ENCODE measurements around the gene DNAJC2. TPM values are rescaled to one million over a fixed set of nuclear protein-coding genes. Genes with fewer than 3 reads are reported as not detected.
A peak's percentile ranks its signal among the peaks of the same experiment; 100 is the strongest.

DNAJC2 gene
- total and polyA plus RNA-seq, 2 experiments from 2014 or later: 40.1 to 168 TPM

DNA sequence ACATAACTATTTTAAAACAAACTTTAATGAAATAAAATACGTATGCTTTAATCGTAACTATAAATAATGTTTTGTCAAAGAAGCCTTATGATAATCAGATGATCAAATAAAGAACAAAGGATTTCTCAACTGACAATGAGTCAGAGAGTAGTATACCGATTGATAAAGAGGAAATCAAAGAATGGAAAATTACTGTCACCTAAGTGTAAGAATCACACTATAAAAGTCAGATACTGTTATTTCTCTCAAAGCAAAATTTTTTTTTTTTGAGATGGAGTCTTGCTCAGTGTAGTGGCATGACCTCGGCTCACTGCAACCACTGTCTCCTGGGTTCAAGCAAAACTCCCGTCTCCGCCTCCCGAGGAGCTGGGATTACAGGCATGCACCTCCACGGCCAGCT is 18.8 kb downstream of the DNAJC2 start:
- H3F3A ChIP-seq (replicated peaks; ENCODE audit: low read depth): no peaks in the 10 kb centered on the region
- Mint-ChIP-seq H3K27me3 (ENCODE audit: insufficient read depth, low read depth, poor library complexity) (peaks cover 3% of the 10 kb centered on the region), H3K4me3 (no peak overlapping the region), H3K27ac (no peak overlapping the region), H3K36me3 (ENCODE audit: low read depth) (peaks cover 60% of the 10 kb centered on the region), H3K9me3 (no peaks in the 10 kb centered on the region), H3K4me1 (peaks cover 29% of the 10 kb centered on the region)
- no peaks in the 10 kb centered on the region for H3K27me3 ChIP-seq (ENCODE audit: insufficient read depth)
- H3K4me2 ChIP-seq: no peak overlapping the region
- ATAC-seq (no peak), DNase-seq (ENCODE audit: low spot score) (no peak)
- 0 out of 2 replicates have a peak overlapping the region, but pooled peaks have one; percentile 23 for H3K27ac ChIP-seq (ENCODE audit: low read depth)
- no peaks in the 10 kb centered on the region; the same call in 1 of the 2 replicates for H3K79me2 ChIP-seq (replicated peaks; ENCODE audit: insufficient read depth)
- peaks cover 40% of the 10 kb centered on the region for H3K36me3 ChIP-seq (ENCODE audit: insufficient read depth)
- no peaks in the 10 kb centered on the region for H3K9me2 ChIP-seq (ENCODE audit: insufficient read depth)
- no peaks in the 10 kb centered on the region for H4K20me1 ChIP-seq (replicated peaks; ENCODE audit: insufficient read depth)
- no peak overlapping the region for H2AFZ ChIP-seq
- H3K4me1 ChIP-seq (ENCODE audit: insufficient read depth): peaks cover 17% of the 10 kb centered on the region
- TF ChIP-seq JUNB (IDR thresholded peaks at IDR 0.05; ENCODE audit: unreplicated experiment) (no peak), CREB1 (CRISPR knock-in tag; IDR thresholded peaks at IDR 0.05; ENCODE audit: low read depth) (no peak), EZH2phosphoT487 (IDR thresholded peaks at IDR 0.05; ENCODE audit: unreplicated experiment) (no peak), EZH2 (IDR thresholded peaks at IDR 0.05; ENCODE audit: low read depth, unreplicated experiment) (no peak), POLR2AphosphoS5 (IDR thresholded peaks at IDR 0.05; ENCODE audit: low read depth) (no peak), STAT1 (IDR thresholded peaks at IDR 0.05; ENCODE audit: unreplicated experiment) (no peak), ZNF114 (CRISPR knock-in tag; IDR thresholded peaks at IDR 0.05) (no peak), ZNF331 (CRISPR knock-in tag; IDR thresholded peaks at IDR 0.05; ENCODE audit: low read depth) (no peak), NANOG (IDR thresholded peaks at IDR 0.05; ENCODE audit: borderline replicate concordance) (no peak)
- TF ChIP-seq, protein P1, sequence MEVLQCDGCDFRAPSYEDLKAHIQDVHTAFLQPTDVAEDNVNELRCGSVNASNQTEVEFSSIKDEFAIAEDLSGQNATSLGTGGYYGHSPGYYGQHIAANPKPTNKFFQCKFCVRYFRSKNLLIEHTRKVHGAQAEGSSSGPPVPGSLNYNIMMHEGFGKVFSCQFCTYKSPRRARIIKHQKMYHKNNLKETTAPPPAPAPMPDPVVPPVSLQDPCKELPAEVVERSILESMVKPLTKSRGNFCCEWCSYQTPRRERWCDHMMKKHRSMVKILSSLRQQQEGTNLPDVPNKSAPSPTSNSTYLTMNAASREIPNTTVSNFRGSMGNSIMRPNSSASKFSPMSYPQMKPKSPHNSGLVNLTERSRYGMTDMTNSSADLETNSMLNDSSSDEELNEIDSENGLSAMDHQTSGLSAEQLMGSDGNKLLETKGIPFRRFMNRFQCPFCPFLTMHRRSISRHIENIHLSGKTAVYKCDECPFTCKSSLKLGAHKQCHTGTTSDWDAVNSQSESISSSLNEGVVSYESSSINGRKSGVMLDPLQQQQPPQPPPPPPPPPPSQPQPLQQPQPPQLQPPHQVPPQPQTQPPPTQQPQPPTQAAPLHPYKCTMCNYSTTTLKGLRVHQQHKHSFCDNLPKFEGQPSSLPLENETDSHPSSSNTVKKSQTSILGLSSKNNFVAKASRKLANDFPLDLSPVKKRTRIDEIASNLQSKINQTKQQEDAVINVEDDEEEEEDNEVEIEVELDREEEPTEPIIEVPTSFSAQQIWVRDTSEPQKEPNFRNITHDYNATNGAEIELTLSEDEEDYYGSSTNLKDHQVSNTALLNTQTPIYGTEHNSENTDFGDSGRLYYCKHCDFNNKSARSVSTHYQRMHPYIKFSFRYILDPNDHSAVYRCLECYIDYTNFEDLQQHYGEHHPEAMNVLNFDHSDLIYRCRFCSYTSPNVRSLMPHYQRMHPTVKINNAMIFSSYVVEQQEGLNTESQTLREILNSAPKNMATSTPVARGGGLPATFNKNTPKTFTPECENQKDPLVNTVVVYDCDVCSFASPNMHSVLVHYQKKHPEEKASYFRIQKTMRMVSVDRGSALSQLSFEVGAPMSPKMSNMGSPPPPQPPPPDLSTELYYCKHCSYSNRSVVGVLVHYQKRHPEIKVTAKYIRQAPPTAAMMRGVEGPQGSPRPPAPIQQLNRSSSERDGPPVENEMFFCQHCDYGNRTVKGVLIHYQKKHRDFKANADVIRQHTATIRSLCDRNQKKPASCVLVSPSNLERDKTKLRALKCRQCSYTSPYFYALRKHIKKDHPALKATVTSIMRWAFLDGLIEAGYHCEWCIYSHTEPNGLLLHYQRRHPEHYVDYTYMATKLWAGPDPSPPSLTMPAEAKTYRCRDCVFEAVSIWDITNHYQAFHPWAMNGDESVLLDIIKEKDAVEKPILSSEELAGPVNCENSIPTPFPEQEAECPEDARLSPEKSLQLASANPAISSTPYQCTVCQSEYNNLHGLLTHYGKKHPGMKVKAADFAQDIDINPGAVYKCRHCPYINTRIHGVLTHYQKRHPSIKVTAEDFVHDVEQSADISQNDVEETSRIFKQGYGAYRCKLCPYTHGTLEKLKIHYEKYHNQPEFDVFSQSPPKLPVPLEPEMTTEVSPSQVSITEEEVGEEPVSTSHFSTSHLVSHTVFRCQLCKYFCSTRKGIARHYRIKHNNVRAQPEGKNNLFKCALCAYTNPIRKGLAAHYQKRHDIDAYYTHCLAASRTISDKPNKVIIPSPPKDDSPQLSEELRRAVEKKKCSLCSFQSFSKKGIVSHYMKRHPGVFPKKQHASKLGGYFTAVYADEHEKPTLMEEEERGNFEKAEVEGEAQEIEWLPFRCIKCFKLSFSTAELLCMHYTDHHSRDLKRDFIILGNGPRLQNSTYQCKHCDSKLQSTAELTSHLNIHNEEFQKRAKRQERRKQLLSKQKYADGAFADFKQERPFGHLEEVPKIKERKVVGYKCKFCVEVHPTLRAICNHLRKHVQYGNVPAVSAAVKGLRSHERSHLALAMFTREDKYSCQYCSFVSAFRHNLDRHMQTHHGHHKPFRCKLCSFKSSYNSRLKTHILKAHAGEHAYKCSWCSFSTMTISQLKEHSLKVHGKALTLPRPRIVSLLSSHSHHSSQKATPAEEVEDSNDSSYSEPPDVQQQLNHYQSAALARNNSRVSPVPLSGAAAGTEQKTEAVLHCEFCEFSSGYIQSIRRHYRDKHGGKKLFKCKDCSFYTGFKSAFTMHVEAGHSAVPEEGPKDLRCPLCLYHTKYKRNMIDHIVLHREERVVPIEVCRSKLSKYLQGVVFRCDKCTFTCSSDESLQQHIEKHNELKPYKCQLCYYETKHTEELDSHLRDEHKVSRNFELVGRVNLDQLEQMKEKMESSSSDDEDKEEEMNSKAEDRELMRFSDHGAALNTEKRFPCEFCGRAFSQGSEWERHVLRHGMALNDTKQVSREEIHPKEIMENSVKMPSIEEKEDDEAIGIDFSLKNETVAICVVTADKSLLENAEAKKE (CRISPR knock-in tag; IDR thresholded peaks at IDR 0.05): no peak
- TF ChIP-seq, protein P2, sequence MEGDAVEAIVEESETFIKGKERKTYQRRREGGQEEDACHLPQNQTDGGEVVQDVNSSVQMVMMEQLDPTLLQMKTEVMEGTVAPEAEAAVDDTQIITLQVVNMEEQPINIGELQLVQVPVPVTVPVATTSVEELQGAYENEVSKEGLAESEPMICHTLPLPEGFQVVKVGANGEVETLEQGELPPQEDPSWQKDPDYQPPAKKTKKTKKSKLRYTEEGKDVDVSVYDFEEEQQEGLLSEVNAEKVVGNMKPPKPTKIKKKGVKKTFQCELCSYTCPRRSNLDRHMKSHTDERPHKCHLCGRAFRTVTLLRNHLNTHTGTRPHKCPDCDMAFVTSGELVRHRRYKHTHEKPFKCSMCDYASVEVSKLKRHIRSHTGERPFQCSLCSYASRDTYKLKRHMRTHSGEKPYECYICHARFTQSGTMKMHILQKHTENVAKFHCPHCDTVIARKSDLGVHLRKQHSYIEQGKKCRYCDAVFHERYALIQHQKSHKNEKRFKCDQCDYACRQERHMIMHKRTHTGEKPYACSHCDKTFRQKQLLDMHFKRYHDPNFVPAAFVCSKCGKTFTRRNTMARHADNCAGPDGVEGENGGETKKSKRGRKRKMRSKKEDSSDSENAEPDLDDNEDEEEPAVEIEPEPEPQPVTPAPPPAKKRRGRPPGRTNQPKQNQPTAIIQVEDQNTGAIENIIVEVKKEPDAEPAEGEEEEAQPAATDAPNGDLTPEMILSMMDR (conservative IDR thresholded peaks at IDR 0.05; ENCODE audit: low read depth in 2 of 2): no peak
- TF ChIP-seq, protein P3, sequence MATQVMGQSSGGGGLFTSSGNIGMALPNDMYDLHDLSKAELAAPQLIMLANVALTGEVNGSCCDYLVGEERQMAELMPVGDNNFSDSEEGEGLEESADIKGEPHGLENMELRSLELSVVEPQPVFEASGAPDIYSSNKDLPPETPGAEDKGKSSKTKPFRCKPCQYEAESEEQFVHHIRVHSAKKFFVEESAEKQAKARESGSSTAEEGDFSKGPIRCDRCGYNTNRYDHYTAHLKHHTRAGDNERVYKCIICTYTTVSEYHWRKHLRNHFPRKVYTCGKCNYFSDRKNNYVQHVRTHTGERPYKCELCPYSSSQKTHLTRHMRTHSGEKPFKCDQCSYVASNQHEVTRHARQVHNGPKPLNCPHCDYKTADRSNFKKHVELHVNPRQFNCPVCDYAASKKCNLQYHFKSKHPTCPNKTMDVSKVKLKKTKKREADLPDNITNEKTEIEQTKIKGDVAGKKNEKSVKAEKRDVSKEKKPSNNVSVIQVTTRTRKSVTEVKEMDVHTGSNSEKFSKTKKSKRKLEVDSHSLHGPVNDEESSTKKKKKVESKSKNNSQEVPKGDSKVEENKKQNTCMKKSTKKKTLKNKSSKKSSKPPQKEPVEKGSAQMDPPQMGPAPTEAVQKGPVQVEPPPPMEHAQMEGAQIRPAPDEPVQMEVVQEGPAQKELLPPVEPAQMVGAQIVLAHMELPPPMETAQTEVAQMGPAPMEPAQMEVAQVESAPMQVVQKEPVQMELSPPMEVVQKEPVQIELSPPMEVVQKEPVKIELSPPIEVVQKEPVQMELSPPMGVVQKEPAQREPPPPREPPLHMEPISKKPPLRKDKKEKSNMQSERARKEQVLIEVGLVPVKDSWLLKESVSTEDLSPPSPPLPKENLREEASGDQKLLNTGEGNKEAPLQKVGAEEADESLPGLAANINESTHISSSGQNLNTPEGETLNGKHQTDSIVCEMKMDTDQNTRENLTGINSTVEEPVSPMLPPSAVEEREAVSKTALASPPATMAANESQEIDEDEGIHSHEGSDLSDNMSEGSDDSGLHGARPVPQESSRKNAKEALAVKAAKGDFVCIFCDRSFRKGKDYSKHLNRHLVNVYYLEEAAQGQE (IDR thresholded peaks at IDR 0.05; ENCODE audit: unreplicated experiment): no peak
- TF ChIP-seq, protein P4, sequence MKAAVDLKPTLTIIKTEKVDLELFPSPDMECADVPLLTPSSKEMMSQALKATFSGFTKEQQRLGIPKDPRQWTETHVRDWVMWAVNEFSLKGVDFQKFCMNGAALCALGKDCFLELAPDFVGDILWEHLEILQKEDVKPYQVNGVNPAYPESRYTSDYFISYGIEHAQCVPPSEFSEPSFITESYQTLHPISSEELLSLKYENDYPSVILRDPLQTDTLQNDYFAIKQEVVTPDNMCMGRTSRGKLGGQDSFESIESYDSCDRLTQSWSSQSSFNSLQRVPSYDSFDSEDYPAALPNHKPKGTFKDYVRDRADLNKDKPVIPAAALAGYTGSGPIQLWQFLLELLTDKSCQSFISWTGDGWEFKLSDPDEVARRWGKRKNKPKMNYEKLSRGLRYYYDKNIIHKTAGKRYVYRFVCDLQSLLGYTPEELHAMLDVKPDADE (IDR thresholded peaks at IDR 0.05): no peak
- no peak overlapping the region for H3K4me3 ChIP-seq
